Endodermal cell (in vitro differentiated cells): ENCODE measurements around the gene BZW1. TPM values are rescaled to one million over a fixed set of nuclear protein-coding genes. Genes with fewer than 3 reads are reported as not detected.
"Not testable (repeated sequence)": the region's sequence is repeated elsewhere in the genome, so short reads cannot be mapped to it uniquely, and the experiment has no call there.

Experiments
- DNase-seq: peaks from one replicate; pipeline ENCODE4 v3.0.0-alpha.2; 2017
- H3K27ac ChIP-seq: 2 replicates; pipeline ENCODE4 v1.5.1; 2013; ENCODE audit warnings: mild to moderate bottlenecking, low read depth, low read length, moderate library complexity
- H3K27me3 ChIP-seq: 2 replicates; pipeline ENCODE4 v1.6.1; 2013; ENCODE audit warnings: mild to moderate bottlenecking, low read length, moderate library complexity; ENCODE audit not compliant: insufficient read depth, control insufficient read depth, poor library complexity, severe bottlenecking
- H3K36me3 ChIP-seq: 2 replicates; pipeline ENCODE4 v1.7.0; 2013; ENCODE audit warnings: mild to moderate bottlenecking, low read length, moderate library complexity; ENCODE audit not compliant: control insufficient read depth, insufficient read depth
- H3K4me1 ChIP-seq: one replicate; pipeline ENCODE4 v1.7.0; 2013; ENCODE audit warnings: low read length; ENCODE audit not compliant: control insufficient read depth, insufficient read depth
- H3K4me3 ChIP-seq: 2 replicates; pipeline ENCODE4 v1.5.1; 2013; ENCODE audit warnings: mild to moderate bottlenecking, low read length, moderate library complexity
- H3K9ac ChIP-seq: 2 replicates; pipeline ENCODE4 v1.6.1; 2013; ENCODE audit warnings: mild to moderate bottlenecking, low read length, moderate library complexity; ENCODE audit not compliant: poor library complexity, severe bottlenecking; ENCODE audit errors: extremely low read depth
- H3K9me3 ChIP-seq: 2 replicates; pipeline ENCODE4 v1.6.1; 2013; ENCODE audit warnings: mild to moderate bottlenecking, low read length, moderate library complexity; ENCODE audit not compliant: control insufficient read depth
- H3K27ac Mint-ChIP-seq: 2 replicates; pipeline ENCODE4 v1.8.0; 2020; ENCODE audit warnings: mixed read lengths
- H3K27me3 Mint-ChIP-seq: 2 replicates; pipeline ENCODE4 v1.8.0; 2021; ENCODE audit warnings: mild to moderate bottlenecking, mixed read lengths; ENCODE audit not compliant: insufficient read depth
- H3K36me3 Mint-ChIP-seq: 2 replicates; pipeline ENCODE4 v1.8.0; 2020; ENCODE audit warnings: low read depth, mixed read lengths
- H3K4me1 Mint-ChIP-seq: 2 replicates; pipeline ENCODE4 v1.8.0; 2020; ENCODE audit warnings: mixed read lengths
- H3K4me3 Mint-ChIP-seq: 2 replicates; pipeline ENCODE4 v1.8.0; 2020; ENCODE audit warnings: mild to moderate bottlenecking, moderate library complexity, mixed read lengths
- H3K9me3 Mint-ChIP-seq: 2 replicates; pipeline ENCODE4 v1.8.0; 2020; ENCODE audit warnings: mild to moderate bottlenecking, mixed read lengths
- WGBS, 2 experiments: methylation state at CpG; one replicate each; pipeline versions ENCODE4 v1.1.5 to v1.1.7; 2013; ENCODE audit warnings: missing lambda C conversion rate in 2 of 2, mixed read lengths in 1 of 2; ENCODE audit not compliant: insufficient coverage in 1 of 2, insufficient read length in 1 of 2; 5-methylcytosine and 5-hydroxymethylcytosine counted together
- total RNA-seq, 2 donors: library from RNA; stranded (reverse); fragmentation: NEBNext Ultra II Directional in 1 of 2; extraction: Animal tissue kit (Norgen Biotek cat#: 25700) in 1 of 2; gene quantifications; 2 replicates in 1 of 2; 3 replicates in 1 of 2; pipeline ENCODE4 v1.2.1, GENCODE V29; 2021
- TF ChIP-seq, protein P1 (sequence below): fragments of 200-600 bp; sonication (generic); conservative IDR thresholded peaks from 2 replicates; pipeline ENCODE4 v1.5.0; 2021; ENCODE audit warnings: antibody characterized with exemption, mild to moderate bottlenecking

Gene BZW1
- total RNA-seq, 2 donors from 2014 or later: 314 to 323 TPM

GRCh38 chr2:200814276-200814815 is 2.6 kb downstream of the BZW1 start:
- Histone ChIP-seq H3K27ac (no peak overlapping the region), H3K36me3 (peaks cover 67% of the 10 kb centered on the region), H3K9ac (no peak overlapping the region), H3K4me1 (peaks cover 14% of the 10 kb centered on the region), H3K27me3 (no peaks in the 10 kb centered on the region), H3K9me3 (no peaks in the 10 kb centered on the region), H3K4me3 (peak overlapping the region; percentile 91)
- TF ChIP-seq, protein P1, sequence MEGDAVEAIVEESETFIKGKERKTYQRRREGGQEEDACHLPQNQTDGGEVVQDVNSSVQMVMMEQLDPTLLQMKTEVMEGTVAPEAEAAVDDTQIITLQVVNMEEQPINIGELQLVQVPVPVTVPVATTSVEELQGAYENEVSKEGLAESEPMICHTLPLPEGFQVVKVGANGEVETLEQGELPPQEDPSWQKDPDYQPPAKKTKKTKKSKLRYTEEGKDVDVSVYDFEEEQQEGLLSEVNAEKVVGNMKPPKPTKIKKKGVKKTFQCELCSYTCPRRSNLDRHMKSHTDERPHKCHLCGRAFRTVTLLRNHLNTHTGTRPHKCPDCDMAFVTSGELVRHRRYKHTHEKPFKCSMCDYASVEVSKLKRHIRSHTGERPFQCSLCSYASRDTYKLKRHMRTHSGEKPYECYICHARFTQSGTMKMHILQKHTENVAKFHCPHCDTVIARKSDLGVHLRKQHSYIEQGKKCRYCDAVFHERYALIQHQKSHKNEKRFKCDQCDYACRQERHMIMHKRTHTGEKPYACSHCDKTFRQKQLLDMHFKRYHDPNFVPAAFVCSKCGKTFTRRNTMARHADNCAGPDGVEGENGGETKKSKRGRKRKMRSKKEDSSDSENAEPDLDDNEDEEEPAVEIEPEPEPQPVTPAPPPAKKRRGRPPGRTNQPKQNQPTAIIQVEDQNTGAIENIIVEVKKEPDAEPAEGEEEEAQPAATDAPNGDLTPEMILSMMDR: no peak
- no peaks in the 10 kb centered on the region for H3K27me3 Mint-ChIP-seq
- peak overlapping the region; percentile 59 for H3K27ac Mint-ChIP-seq
- no peaks in the 10 kb centered on the region for H3K9me3 Mint-ChIP-seq
- DNase-seq: no peak
- peaks cover 58% of the 10 kb centered on the region for H3K36me3 Mint-ChIP-seq
- no peak overlapping the region for H3K4me3 Mint-ChIP-seq
- 85% methylated on average over 3 of the region's 3 CpGs; no CpG with 5 or more reads in 1 of the 2 experiments for WGBS, 2 experiments
- peaks cover 36% of the 10 kb centered on the region for H3K4me1 Mint-ChIP-seq

DNA sequence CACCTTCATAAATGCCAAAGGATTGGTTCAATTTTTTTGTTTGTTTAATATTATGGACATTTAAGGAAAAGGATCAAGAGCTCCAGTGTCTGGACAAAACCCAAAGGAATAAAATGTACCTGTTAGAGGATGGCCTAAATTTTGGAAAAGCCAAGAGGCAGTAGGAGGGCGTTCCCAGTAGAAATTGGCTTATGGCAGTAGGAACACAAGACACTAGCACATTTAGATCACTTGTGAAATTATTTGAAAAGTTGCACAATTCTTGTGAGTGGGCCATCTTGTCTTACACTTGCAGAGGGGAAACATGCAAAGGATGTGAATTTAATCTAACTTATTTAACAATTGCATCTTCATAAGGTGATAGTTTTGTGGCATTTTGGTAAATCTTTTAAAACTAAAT is 3.2 kb downstream of the BZW1 start:
- H3K4me1 Mint-ChIP-seq: peaks cover 34% of the 10 kb centered on the region
- H3K9ac ChIP-seq: no peak overlapping the region
- WGBS, 2 experiments: 88 to 93% methylated on average over 1 of the region's 1 CpG
- peaks cover 72% of the 10 kb centered on the region for H3K36me3 ChIP-seq
- H3K27me3 Mint-ChIP-seq: no peaks in the 10 kb centered on the region
- H3K27ac ChIP-seq: no peak overlapping the region
- H3K4me1 ChIP-seq: peaks cover 14% of the 10 kb centered on the region
- TF ChIP-seq, protein P1: no peak
- no peaks in the 10 kb centered on the region for H3K27me3 ChIP-seq
- H3K9me3 Mint-ChIP-seq: no peaks in the 10 kb centered on the region
- H3K4me3 ChIP-seq: no peak overlapping the region
- DNase-seq: no peak
- no peak overlapping the region for H3K27ac Mint-ChIP-seq
- no peak overlapping the region for H3K4me3 Mint-ChIP-seq
- peaks cover 60% of the 10 kb centered on the region for H3K36me3 Mint-ChIP-seq
- no peaks in the 10 kb centered on the region for H3K9me3 ChIP-seq

DNA sequence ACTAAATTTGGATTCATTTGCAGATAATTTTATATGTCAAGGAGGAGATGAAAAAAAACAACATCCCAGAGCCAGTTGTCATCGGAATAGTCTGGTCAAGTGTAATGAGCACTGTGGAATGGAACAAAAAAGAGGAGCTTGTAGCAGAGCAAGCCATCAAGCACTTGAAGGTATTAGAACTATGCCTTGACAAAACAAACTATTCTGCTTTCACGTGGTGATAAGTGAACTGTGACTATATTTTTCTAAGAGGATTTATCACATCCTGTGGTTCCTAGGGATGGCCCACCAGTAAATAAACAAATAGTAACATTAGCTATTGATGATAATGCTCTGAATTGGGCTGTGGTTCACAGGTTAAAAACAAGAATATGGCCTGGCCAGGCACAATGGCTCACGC is 7.0 kb downstream of the BZW1 start:
- H3K36me3 Mint-ChIP-seq: peaks cover 76% of the 10 kb centered on the region

More for the DNA sequence above, 7.0 kb downstream of the BZW1 start:
- 80 to 86% methylated on average over 2 to 3 of the region's 3 CpGs for WGBS, 2 experiments
- H3K27ac ChIP-seq, H3K9me3 Mint-ChIP-seq, H3K27me3 Mint-ChIP-seq, H3K9ac ChIP-seq, DNase-seq, H3K4me1 ChIP-seq, H3K4me3 Mint-ChIP-seq, H3K9me3 ChIP-seq, H3K27ac Mint-ChIP-seq, H3K4me3 ChIP-seq, H3K27me3 ChIP-seq: not testable (repeated sequence)
- H3K36me3 ChIP-seq: peaks cover 86% of the 10 kb centered on the region
- peaks cover 15% of the 10 kb centered on the region for H3K4me1 Mint-ChIP-seq
